HG02938 (cell line): ENCODE measurements around the gene NDUFS1.
"Not testable (repeated sequence)": the region's sequence is repeated elsewhere in the genome, so short reads cannot be mapped to it uniquely, and the experiment has no call there.

ENCODE experiments used
- ATAC-seq: cut with Tn5 transposase; IDR thresholded peaks from one replicate; pipeline ENCODE4 v1.9.1; 2021; ENCODE audit warnings: mild to moderate bottlenecking, moderate library complexity; ENCODE audit not compliant: unreplicated experiment

Gene NDUFS1

DNA sequence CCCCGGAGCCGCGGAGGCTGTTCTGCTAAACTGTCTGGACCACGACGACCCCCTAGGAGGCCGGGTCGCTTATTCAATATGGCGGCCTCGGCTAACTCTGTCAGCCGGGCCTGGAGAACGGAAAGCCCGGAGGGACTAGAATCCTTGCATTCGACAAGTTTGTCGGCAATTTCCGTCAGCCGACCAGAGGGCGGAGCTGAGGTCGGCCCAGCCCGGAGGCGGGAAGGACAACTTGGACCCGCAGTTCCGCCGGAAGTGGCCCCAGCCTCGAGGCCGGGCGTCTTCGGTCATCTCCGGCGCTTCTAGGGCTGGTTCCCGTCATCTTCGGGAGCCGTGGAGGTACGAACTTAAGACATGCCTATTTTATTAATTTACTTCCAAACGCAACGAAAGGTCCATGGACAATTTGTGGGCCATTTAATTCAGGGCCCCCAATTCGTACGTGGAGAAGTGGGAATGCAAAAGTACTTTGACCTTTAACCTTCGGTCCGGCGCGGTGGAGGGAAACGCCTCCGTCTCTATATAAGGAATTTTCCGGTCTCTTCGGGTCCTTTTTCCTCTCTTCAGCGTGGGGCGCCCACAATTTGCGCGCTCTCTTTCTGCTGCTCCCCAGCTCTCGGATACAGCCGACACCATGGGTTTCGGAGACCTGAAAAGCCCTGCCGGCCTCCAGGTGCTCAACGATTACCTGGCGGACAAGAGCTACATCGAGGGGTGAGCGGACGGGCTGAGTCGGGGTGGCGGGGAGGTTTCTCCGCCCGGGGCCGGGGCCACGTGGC lies at the start of gene NDUFS1, which contains the start of gene EEF1B2:
NDUFS1 (minus strand) TSS at position 99 of the 779 bp plus-strand sequence. CDS start 5,766 bp downstream, outside the sequence.
EEF1B2 (plus strand) TSS at position 550 of the 779 bp plus-strand sequence; CDS start at position 635, 85 bp downstream.
- peak; percentile 82 for ATAC-seq

DNA sequence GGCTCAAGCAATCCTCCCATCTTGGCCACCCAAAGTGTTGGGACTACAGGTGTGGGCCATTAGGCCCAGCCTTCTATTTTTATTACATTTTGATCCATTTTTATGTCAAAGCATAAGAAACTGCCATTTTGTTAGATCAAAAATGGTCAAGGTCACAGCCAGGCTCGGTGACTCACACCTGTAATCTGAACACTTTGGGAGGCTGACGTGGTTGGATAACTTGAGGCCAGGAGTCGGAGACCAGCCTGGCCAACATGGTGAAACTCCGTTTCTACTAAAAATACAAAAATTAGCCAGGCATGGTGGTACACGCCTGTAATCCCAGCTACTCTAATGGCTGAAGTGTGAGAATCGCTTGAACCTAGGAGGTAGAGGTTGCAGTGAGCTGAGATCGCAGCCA lies 49.7 kb upstream of the NDUFS1 start:
- no peak for ATAC-seq

DNA sequence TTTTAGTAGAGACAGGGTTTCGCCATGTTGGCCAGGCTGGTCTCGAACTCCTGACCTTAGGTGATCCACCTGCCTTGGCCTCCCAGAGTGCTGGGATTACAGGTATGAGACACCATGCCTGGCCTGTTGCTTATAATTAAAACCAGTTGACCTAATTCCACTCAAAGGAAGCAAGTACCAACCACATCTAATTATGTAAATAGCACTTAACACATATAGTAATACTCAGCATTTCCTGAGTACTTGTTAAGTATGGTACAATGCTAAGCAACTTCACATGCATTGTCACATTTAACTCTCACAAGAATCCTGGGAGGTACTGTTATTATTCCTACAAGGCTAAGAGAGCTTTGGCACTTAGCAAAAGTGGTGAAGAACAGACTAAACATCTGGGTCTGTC lies 48.1 kb upstream of the NDUFS1 start:
- not testable (repeated sequence) for ATAC-seq

DNA sequence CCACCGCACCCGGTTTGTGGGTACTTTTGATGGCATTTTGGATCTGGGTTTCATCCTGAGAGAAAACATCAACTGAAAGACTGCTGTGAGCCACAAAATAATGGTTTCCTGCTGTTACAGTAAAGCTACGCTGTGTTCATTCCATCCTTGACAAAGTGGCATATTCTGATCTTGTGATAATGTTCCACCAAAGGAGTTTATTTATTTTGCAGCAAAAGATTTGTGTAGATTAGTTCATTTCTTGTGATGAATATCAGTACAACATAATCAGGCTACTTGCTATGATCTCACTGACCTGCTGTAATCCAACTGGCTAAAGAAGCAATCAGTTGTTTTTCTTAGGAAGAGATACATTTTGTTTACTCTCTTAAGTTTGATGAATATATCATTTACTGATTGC lies 45.5 kb upstream of the NDUFS1 start:
- ATAC-seq, result no peak

DNA sequence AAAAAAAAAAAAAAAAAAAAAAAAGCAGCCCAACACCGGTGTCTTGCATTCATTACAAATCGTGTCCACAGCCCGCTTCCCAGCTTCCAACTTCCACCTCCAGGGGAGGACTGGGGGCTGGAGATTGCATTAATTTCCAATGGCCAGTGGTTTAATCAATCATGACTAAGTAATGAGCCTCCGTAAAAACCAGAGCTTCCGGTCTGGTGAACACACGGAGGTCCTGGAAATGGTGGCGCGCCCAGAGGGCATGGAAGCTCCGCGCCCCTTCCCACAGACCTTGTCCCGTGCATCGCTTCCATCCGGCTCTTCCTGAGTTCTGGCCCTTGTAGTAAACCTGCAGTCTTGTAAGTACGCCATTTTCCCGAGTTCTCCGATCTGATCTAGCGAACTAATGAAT lies 44.1 kb upstream of the NDUFS1 start:
- ATAC-seq, result no peak

DNA sequence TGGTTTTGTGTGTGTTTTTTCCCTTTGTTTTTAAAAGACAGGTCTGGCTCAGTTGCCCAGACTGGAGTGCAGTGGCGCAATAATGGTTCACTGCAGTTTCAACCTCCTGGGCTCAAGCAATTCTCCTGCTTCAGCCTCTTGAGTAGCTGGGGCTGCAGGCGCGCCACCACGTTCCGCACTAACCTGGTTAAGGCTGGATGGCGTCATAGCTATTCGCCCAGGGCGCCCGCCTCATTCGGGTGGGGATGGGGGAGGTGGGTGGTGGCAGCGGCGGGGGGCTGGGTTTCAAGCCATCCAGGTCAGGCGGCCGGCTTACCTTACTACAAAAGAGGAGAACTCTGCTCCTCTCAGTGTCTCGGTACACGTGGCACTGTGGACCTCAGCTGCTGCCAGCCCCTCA lies 43.2 kb upstream of the NDUFS1 start:
- ATAC-seq, result no peak

DNA sequence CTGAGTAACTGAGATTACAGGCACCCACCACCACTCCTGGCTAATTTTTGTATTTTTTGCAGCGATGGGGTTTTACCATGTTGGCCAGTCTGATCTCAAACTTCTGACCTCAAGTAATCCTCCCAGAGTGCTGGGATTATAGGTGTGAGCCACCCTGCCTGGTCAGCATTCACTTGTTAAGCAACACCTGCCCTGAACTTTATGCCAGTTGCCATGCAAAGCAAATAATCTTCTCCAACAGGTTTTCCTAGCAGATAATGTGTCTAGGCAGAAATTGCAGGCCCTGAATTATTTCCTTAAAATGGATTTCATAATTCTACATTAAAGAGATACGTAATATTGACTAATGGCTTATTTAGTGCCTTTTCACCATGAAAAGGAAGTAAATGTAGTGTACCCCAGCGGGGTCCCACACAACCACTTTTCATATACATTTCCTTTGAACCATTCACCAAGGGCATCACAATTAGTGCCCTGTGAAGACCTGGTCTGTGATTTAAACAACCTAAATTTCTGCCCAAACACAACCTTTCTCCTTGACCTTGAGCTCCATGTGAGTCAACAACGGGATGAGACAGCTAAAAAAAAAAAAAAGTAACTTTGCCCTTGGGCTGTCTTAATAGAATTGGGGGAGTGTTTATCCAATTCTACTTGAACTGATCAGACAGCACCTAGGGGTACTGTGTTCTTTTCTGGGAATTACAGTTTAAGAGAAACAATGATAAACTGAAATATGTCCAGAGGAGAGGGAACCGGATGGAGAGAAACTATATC lies 42.0 kb upstream of the NDUFS1 start:
- ATAC-seq, result no peak

DNA sequence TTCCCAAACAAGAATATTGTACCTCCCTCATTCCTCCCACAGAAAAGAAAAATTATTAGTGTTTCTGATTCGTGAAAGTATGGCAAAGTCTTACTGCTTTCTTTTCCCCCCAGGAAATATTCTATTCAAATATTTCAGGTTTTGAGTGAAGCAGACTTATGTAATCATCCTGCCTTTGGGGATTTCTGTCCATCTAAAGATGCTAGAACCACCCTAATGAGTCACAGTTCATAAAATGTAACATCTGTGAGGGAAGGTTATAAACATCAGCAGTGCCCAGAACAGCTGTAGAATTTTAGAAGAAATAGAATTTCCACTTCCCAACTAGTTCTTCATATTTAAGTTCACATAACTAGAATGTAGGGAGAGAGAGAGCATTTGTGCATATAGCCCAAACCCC lies 39.4 kb upstream of the NDUFS1 start:
- ATAC-seq, result no peak

DNA sequence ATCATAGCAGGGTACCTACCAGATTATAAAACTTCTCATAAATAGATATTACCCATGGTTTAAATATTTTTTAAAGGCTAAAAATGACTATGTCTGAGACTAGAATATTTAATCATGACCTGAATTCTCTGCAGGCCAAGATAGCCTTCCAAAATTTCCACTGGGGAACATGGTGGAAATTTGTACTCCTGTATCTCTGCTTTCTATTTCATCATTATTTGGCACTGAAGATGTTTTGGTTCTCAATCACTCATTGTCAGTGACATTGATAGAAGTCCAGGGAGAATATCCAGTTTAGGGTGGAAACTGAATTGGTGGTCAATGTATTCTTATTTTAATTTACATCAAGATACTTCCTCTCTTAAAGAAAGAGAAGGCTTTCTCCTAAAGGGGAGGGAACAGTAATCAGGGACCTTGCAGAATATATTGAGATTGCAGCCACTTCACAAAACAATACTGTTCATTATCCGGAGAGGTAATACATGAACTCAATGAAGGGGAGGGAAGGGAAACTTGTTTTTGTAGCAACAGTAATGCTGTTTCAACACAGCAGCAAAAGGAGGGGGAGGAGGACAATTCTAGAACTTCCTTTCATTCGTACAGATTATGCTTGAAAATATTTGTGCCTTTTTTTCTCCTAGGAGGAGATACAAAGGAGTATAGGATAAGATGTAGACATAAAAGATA lies 34.6 kb upstream of the NDUFS1 start:
- ATAC-seq, result no peak

DNA sequence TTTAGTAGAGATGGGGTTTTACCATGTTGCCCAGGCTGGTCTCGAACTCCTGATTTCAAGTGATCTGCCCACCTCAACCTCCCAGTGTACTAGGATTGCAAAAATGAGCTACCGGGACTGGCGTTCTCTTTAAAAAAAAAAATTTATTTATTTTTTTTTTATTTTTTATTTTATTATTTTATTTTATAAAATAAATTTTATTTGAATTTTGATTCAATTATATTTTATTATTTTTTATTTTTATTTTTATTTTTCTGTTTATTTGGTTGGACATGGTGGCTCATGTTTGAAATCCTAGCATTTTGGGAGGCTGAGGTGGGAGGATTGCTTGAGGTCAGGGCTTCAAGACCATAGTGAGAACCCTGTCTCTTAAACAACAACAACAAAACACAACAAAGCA lies 32.9 kb upstream of the NDUFS1 start:
- no peak for ATAC-seq

DNA sequence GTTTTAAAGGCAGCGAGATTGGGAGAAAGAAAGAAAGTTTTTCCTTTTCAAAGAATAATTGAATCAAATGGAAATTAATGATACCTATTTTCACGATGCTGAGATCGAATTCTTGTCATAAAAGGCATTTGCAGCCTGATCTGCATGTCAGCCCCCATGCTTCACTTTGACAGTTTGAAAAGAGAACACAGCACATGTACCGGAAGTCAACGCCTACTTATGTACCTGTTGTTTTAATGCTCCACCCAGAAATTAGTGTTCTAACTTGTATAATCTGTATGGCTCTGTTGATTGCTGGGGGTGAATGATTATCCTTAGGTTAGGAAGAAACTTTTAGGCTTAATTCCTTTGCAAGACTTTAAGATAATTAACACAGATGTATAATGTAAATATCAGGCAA lies 31.4 kb upstream of the NDUFS1 start:
- no peak for ATAC-seq

DNA sequence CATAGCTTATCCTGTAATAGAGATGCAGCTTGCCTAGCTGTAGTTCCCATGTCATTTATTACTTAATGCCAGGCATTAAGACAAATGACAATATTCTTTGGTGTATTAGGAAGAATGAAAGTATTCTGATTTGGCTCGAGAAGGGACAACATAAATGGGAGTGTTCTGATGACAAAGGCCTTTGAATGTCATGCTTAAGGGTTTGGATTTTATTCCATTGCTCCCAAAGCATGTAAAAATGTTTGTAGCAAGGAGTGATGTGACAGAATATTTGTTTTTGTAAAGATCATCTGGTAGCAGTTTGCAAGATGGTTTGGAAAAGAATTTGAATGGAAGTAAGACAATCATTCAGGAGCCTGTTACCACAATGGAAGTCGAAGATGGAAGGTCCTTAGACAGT lies 30.9 kb upstream of the NDUFS1 start:
- no peak for ATAC-seq

DNA sequence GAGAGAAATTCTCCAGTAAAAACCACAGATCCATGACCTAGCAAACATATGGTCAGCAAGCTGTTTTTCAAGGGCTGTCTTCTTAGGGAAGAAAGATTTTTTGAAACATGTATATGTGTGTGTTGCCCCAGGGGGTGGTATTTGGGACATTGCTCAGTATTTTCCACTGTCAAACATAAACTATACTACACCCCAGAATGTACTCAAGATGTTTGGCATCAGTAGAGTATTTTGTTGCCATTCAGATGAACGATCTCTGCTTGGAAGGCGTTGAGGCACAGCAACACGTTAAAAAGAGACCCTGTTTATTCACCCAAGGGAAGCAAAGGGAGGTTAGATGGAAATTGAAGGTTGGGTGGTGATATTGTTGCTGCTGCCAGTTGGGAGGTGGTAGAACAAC lies 30.4 kb upstream of the NDUFS1 start:
- ATAC-seq, result no peak

DNA sequence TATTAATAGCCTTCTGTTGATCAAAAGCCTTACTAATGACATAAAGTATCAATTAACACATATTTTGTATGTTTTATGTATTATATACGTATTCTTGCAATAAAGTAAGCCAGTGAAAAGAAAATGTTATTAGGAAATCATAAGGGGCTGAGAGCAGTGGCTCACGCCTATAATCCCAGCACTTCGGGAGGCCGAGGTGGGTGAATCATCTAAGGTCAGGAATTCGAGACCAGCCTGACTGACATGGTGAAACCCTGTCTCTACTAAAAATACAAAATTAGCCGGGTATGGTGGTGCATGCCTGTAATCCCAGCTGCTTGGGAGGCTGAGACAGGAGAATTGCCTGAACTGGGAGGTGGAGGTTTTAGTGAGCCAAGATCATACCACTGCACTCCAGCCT lies 22.3 kb upstream of the NDUFS1 start:
- ATAC-seq, result not testable (repeated sequence)

DNA sequence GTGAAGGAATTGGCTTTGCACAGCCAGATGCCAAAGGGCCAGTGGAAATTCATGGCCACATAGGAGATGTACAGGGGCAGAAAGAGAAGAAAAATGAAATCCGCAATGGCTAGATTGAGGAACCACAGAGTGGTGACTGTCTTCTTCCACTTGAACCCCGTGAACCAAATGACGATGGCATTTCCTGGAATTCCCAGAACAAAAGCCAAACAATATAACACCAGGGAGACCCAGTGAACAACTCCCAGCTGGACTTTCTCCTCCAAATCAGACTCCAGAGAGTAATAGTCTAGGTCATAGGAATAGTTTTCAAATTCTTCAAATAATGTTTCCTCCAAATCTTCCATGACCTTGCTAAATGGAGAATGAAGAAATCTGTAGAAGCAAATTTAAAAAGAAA lies 17.7 kb upstream of the NDUFS1 start:
- no peak for ATAC-seq

DNA sequence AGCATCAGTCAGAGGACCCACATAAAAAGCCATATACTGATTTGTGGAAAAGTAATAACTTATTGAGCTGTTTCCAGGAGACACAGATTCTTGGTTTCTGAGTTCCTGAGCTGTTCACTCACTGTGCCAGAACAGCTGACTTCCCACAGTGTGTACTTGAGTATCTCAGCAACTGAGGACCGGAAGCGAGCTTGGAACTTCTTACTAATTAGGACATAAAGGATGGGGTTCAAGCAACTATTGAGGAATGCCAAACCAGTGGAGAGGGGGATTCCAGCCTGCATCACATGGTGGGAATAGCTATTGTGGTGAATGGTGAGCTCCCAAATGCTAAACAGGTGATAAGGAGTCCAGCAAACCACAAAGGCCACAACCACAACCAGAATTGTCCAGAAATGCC lies 16.9 kb upstream of the NDUFS1 start:
- ATAC-seq, result no peak

DNA sequence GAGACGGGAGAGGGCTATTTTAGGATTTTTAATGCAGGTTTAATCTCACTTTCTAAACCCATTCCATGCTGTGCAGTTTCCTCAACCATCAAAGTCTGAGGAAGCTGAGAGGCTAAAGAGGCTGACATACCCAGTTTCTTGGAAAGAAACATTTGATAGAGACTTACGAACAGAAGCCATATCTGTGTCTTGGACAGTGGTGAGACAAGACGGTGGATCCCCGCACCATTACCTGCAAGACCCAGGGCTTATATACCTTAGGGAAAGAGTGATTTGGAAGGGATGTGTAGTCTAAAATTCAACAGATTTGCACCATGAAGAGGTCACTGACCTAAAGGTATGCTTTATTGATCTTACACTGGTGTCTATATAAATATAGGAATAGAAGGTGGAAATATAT lies 13.9 kb upstream of the NDUFS1 start:
- no peak for ATAC-seq

DNA sequence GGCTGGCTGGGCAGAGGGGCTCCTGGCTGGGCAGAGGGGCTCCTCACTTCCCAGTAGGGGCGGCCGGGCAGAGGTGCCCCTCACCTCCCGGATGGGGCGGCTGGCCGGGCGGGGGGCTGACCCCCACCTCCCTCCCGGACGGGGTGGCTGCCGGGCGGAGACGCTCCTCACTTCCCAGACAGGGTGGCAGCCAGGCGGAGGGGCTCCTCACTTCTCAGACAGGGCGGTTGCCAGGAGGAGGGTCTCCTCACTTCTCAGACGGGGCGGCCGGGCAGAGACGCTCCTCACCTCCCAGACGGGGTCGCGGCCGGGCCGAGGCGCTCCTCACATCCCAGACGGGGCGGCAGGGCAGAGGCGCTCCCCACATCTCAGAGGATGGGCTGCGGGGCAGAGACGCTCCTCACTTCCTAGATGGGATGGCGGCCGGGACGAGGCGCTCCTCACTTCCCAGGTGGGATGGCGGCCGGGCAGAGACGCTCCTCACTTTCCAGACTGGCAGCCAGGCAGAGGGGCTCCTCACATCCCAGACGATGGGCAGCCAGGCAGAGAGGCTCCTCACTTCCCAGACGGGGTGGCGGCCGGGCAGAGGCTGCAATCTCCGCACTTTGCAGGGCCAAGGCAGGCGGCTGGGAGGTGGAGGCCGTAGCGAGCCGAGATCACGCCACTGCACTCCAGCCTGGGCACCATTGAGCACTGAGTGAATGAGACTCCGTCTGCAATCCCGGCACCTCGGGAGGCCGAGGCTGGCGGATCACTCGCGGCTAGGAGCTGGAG lies 12.6 kb upstream of the NDUFS1 start:
- ATAC-seq, result not testable (repeated sequence)

DNA sequence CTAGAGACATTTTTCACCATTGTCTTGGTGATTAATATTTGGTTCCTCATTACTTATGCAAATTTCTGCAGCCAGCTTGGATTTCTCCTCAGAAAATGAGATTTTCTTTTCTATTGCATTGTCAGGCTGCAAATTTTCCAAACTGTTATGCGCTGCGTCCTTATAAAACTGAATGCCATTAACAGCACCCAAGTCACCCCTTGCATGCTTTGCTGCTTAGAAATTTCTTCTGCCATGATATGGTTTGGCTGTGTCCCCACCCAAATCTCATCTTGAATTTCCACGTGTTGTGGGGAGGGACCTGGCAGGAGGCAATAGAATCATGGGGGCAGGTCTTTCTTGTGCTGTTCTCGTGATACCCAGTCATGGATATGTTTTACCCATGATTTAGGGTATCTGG lies 9.0 kb upstream of the NDUFS1 start:
- not testable (repeated sequence) for ATAC-seq

DNA sequence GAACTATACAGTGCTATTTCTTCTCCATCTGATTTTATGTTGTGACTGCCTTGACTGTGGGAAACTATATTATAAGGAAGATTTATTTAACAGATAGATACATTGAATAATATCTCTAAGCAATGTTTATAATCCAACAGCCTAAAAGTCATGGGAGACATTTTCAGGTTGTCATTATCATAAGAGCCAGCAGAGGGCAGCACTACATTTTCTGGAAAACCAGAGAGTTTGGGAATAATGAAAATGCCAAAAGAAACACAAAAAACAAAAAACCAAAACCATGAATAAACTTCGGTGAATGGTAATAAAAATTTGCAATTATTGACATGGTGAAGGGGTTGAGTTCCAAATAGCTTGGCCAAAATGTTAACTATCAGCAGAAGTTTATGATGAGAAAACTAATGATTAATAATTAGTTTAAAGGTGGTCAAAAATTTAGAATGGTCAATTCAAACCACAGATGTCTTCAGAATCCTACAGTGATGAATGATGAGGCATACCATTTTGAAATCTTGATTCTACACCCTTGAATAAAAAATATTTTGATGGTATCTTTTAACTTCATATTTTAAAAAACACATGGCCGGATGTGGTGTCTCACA lies 5.1 kb upstream of the NDUFS1 start:
- no peak for ATAC-seq
